Tibial artery (tissue), 4 donors: ENCODE measurements around the gene FLOT1.
"Not testable (repeated sequence)": the region's sequence is repeated elsewhere in the genome, so short reads cannot be mapped to it uniquely, and the experiment has no call there.

Experiments used
- DNase-seq, 2 donors: peaks; one replicate each; pipeline ENCODE4 v3.0.0-alpha.2; 2019
- H3K27ac ChIP-seq, 2 donors: fragments of 200-600 bp; sonication (generic) in 1 of 2; 1 replicate in 1 of 2; 2 replicates in 1 of 2; pipeline ENCODE4 v1.5.1; 2018 to 2019; ENCODE audit warnings: mild to moderate bottlenecking in 1 of 2
- H3K27me3 ChIP-seq, 2 donors: fragments of 200-600 bp; sonication (generic) in 1 of 2; one replicate each; pipeline versions ENCODE4 v1.5.1 to v1.6.0; 2016 to 2019
- H3K36me3 ChIP-seq, 3 donors: fragments of 200-600 bp; sonication (generic) in 2 of 3; one replicate each; pipeline ENCODE4 v1.5.1; 2016 to 2019; ENCODE audit warnings: mild to moderate bottlenecking in 2 of 3
- H3K4me1 ChIP-seq, 4 donors: fragments of 200-600 bp; sonication (generic) in 2 of 4; 1 replicate in 3 of 4; 2 replicates in 1 of 4; pipeline ENCODE4 v1.5.1; 2016 to 2019
- H3K4me3 ChIP-seq, 2 donors: fragments of 200-600 bp; sonication (generic) in 1 of 2; 1 replicate in 1 of 2; 2 replicates in 1 of 2; pipeline ENCODE4 v1.5.1; 2018 to 2019; ENCODE audit warnings: mild to moderate bottlenecking in 2 of 2
- H3K9me3 ChIP-seq, 3 donors: fragments of 200-600 bp; sonication (generic) in 1 of 3; one replicate each; pipeline ENCODE4 v1.5.1; 2016 to 2019
- CTCF ChIP-seq, 2 experiments: fragments of 200-600 bp in 1 of 2; fragments of 450-650 bp in 1 of 2; IDR thresholded peaks; one replicate each; pipeline ENCODE4 v1.5.1; 2017 to 2019; ENCODE audit warnings: antibody characterized with exemption in 2 of 2, mild to moderate bottlenecking in 1 of 2, moderate library complexity in 1 of 2
- intact Hi-C: fragments of 100-400 bp; cut with DNase I; formaldehyde crosslinking; loops from one replicate; pipeline ENCODE4 v1.15.0; 2023; ENCODE audit warnings: low total_unique reads

FLOT1 gene

GRCh38 chr6:30766461-30767157, 24.1 kb upstream of the FLOT1 start:
- intact Hi-C loops: no loop called here
- H3K4me1 ChIP-seq: peaks cover 0 to 30% (median 19%) of the 10 kb centered on the region in 4 donors
- TF ChIP-seq CTCF (IDR thresholded peaks at IDR 0.05): no peak

GRCh38 chr6:30765495-30765894, 23.0 kb upstream of the FLOT1 start:
- intact Hi-C loops, H3K27me3 ChIP-seq, H3K27ac ChIP-seq, H3K9me3 ChIP-seq, DNase-seq, H3K36me3 ChIP-seq, H3K4me3 ChIP-seq: not testable (repeated sequence)
- H3K4me1 ChIP-seq: peaks cover 0 to 36% (median 23%) of the 10 kb centered on the region in 4 donors

More at GRCh38 chr6:30766461-30767157, 24.1 kb upstream of the FLOT1 start:
- H3K36me3 ChIP-seq: no peaks in the 10 kb centered on the region
- no peaks in the 10 kb centered on the region for H3K27me3 ChIP-seq
- H3K9me3 ChIP-seq: no peaks in the 10 kb centered on the region
- no peak overlapping the region for H3K4me3 ChIP-seq
- no peak for DNase-seq
- H3K27ac ChIP-seq: no peak overlapping the region

GRCh38 chr6:30764490-30765043, 22.1 kb upstream of the FLOT1 start:
- H3K4me1 ChIP-seq: peaks cover 0 to 38% (median 20%) of the 10 kb centered on the region in 4 donors
- H3K36me3 ChIP-seq, H3K4me3 ChIP-seq, H3K27me3 ChIP-seq, H3K9me3 ChIP-seq, intact Hi-C loops, H3K27ac ChIP-seq, DNase-seq: not testable (repeated sequence)

- Histone ChIP-seq H3K9me3 (no peaks in the 10 kb centered on the region), H3K27me3 (no peaks in the 10 kb centered on the region), H3K4me3 (no peak overlapping the region), H3K36me3 (no peaks in the 10 kb centered on the region), H3K27ac (no peak overlapping the region), H3K4me1 (peaks cover 0 to 38% (median 17%) of the 10 kb centered on the region in 4 donors)
- intact Hi-C loops: no loop called here
- DNase-seq: no peak
- no peak for TF ChIP-seq CTCF (IDR thresholded peaks at IDR 0.05)
Measured at GRCh38 chr6:30763618-30764489, 21.4 kb upstream of the FLOT1 start.

GRCh38 chr6:30763155-30763617, 20.7 kb upstream of the FLOT1 start:
- intact Hi-C loops: no loop called here
- TF ChIP-seq CTCF (IDR thresholded peaks at IDR 0.05): no peak
- H3K9me3 ChIP-seq: no peaks in the 10 kb centered on the region
- no peak for DNase-seq
- no peak overlapping the region for H3K4me3 ChIP-seq
- H3K27ac ChIP-seq: no peak overlapping the region
- no peaks in the 10 kb centered on the region for H3K36me3 ChIP-seq
- H3K4me1 ChIP-seq: peaks cover 0 to 41% (median 19%) of the 10 kb centered on the region in 4 donors
- no peaks in the 10 kb centered on the region for H3K27me3 ChIP-seq

GRCh38 chr6:30761791-30762429, 19.4 kb upstream of the FLOT1 start:
- no peak for TF ChIP-seq CTCF (IDR thresholded peaks at IDR 0.05)

More at GRCh38 chr6:30761791-30762429, 19.4 kb upstream of the FLOT1 start:
- H3K9me3 ChIP-seq: no peaks in the 10 kb centered on the region
- no peak for DNase-seq
- intact Hi-C loops: no loop called here
- H3K4me3 ChIP-seq: no peak overlapping the region
- no peak overlapping the region for H3K27ac ChIP-seq
- H3K27me3 ChIP-seq: no peaks in the 10 kb centered on the region
- H3K36me3 ChIP-seq: no peaks in the 10 kb centered on the region
- peaks cover 0 to 42% (median 22%) of the 10 kb centered on the region in 4 donors for H3K4me1 ChIP-seq
